GM18508 (cell line): Measurements from ENCODE around the gene IL25.
"Not testable (repeated sequence)": the region's sequence is repeated elsewhere in the genome, so short reads cannot be mapped to it uniquely, and the experiment has no call there.

Experiments
- ATAC-seq: cut with Tn5 transposase; IDR thresholded peaks from one replicate; pipeline ENCODE4 v1.9.1; 2021; ENCODE audit warnings: moderate number of reproducible peaks; ENCODE audit not compliant: insufficient read depth, unreplicated experiment

IL25 gene

GRCh38 chr14:23406244-23406643 lies 33.6 kb downstream of the IL25 start:
- ATAC-seq, result no peak

GRCh38 chr14:23406725-23407355 lies 34.2 kb downstream of the IL25 start:
- ATAC-seq, result no peak

GRCh38 chr14:23407516-23408306 lies 35.1 kb downstream of the IL25 start, which contains the start of gene MYH6:
Gene MYH6, minus strand, starts transcription at chr14:23408273. Its CDS starts 1,050 bp downstream, at chr14:23407223.
- ATAC-seq, result no peak

GRCh38 chr14:23408307-23408630 lies 35.7 kb downstream of the IL25 start:
- ATAC-seq, result no peak

GRCh38 chr14:23409475-23409874 lies 36.9 kb downstream of the IL25 start:
- no peak for ATAC-seq

- no peak for ATAC-seq
These were observed 37.5 kb downstream of the IL25 start for GRCh38 chr14:23409966-23410635.

GRCh38 chr14:23411563-23412525 lies 39.2 kb downstream of the IL25 start:
- ATAC-seq, result no peak

GRCh38 chr14:23413681-23414080 lies 41.1 kb downstream of the IL25 start:
- ATAC-seq, result no peak

GRCh38 chr14:23414254-23414653 lies 41.6 kb downstream of the IL25 start:
- no peak for ATAC-seq

- ATAC-seq, result no peak
These were observed 42.6 kb downstream of the IL25 start for GRCh38 chr14:23414906-23415820.

GRCh38 chr14:23415821-23416778 lies 43.5 kb downstream of the IL25 start:
- ATAC-seq, result no peak

- ATAC-seq, result no peak
These were observed 44.2 kb downstream of the IL25 start for GRCh38 chr14:23416801-23417200.

GRCh38 chr14:23417269-23417668 lies 44.7 kb downstream of the IL25 start:
- not testable (repeated sequence) for ATAC-seq

- ATAC-seq, result no peak
These were observed 45.4 kb downstream of the IL25 start for GRCh38 chr14:23418021-23418420.

GRCh38 chr14:23419646-23420045 lies 47.0 kb downstream of the IL25 start:
- not testable (repeated sequence) for ATAC-seq

- no peak for ATAC-seq
These were observed 49.0 kb downstream of the IL25 start for GRCh38 chr14:23421594-23421993.

- ATAC-seq, result no peak
These were observed 51.0 kb downstream of the IL25 start for GRCh38 chr14:23423657-23424056.

GRCh38 chr14:23425169-23425568 lies 52.6 kb downstream of the IL25 start:
- no peak for ATAC-seq
